GM06990 (cell line): ENCODE data around the gene C1QB.

ENCODE experiments used
- DNase-seq: peaks from one replicate; pipeline ENCODE4 v3.0.0-alpha.2; 2011; ENCODE audit not compliant: insufficient read length; ENCODE audit errors: extremely low read depth
- H3K27me3 ChIP-seq: replicated peaks from 2 replicates; pipeline ENCODE4 v1.6.0; 2011; ENCODE audit warnings: low read length; ENCODE audit not compliant: control insufficient read depth, insufficient read depth
- H3K36me3 ChIP-seq: 2 replicates; pipeline ENCODE4 v1.5.1; 2011; ENCODE audit warnings: low read length; ENCODE audit not compliant: control insufficient read depth, insufficient read depth
- H3K4me3 ChIP-seq: replicated peaks from 2 replicates; pipeline ENCODE4 v1.5.1; 2011; ENCODE audit warnings: low read depth, mild to moderate bottlenecking, control low read depth, low read length
- CTCF ChIP-seq: IDR thresholded peaks from 2 replicates; pipeline ENCODE4 v1.5.1; 2011; ENCODE audit warnings: low read length, control low read depth, mild to moderate bottlenecking, inconsistent platforms; ENCODE audit not compliant: insufficient read depth, poor library complexity, severe bottlenecking

The C1QB gene

DNA sequence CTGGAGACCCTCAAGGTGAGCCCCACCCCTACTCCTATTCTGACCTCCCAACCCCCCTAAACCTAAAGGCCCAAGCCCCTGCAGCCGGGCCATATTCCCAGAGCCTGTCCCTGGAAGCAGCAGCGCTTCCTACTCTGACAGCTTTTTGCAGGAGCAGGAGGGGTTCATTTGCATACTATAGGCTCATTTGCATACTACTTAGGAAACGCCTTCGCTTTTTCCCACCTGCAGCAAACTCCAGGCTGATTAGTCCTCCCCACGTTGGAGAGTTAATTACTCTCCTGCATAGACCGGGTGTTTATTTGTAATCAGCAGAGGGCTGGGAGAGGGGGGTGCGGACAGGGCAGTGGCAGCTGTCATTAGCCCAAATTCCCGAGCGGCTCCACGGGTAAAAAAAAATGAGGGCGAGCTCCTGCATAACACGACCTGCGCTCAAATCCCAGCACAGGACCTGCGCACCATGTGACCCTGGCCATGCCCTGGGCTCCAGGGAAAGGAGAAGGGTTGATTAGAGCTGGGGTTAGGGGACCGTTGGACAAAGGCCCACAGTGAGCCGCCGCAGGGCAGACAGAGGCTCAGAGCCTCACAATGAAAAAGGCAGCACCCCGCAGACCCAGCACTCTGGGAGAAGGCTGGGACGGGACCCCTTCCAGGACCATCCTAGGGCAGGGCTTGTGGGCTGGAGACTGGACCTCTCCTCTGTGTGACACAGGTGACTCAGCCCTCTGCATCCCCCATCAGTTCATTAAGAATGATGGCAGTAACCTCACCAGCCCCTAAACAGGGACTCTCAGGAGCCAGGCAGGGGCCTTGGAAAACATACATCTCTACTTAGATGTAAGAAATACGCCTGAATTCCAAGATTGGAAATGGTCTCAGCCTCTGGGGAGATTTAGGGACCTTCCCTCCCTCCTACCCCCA is 26.5 kb upstream of the C1QB start:
- Histone ChIP-seq H3K4me3 (no peak overlapping the region), H3K27me3 (no peaks in the 10 kb centered on the region; the same call in 1 of the 2 replicates), H3K36me3 (no peaks in the 10 kb centered on the region)
- DNase-seq = no peak
- TF ChIP-seq CTCF = no peak

DNA sequence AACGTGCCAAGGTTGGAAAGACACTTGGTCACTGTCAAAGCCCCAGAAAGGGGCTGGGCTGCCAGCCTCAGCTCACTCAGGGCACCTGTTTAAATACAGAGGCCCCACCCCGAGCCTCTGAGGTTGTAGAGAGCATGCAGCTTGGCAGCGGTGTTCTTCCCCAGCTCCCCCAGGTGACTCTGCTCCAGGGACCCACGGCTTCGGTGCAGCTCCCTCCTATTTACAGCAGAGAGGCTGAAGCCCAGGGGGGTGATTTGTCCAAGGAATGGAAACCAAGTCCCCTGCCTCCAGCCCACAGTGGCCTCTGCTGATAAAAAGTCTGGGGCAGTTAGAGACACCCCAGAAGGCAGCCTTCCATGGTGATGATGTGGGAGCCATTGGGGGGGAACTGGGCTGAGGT is 25.7 kb upstream of the C1QB start:
- Histone ChIP-seq H3K36me3 (no peaks in the 10 kb centered on the region), H3K27me3 (no peaks in the 10 kb centered on the region), H3K4me3 (no peak overlapping the region)
- no peak for DNase-seq
- TF ChIP-seq CTCF = no peak

GRCh38 chr1:22628698-22629444 is 24.2 kb upstream of the C1QB start:
- no peak overlapping the region for H3K4me3 ChIP-seq
- DNase-seq = no peak
- no peaks in the 10 kb centered on the region for H3K27me3 ChIP-seq
- TF ChIP-seq CTCF = no peak
- H3K36me3 ChIP-seq = no peaks in the 10 kb centered on the region

GRCh38 chr1:22629886-22630285 is 23.1 kb upstream of the C1QB start:
- DNase-seq = no peak
- peaks cover 1% of the 10 kb centered on the region; the same call in 1 of the 2 replicates for H3K27me3 ChIP-seq
- TF ChIP-seq CTCF = no peak
- H3K4me3 ChIP-seq = no peak overlapping the region
- H3K36me3 ChIP-seq = no peaks in the 10 kb centered on the region

DNA sequence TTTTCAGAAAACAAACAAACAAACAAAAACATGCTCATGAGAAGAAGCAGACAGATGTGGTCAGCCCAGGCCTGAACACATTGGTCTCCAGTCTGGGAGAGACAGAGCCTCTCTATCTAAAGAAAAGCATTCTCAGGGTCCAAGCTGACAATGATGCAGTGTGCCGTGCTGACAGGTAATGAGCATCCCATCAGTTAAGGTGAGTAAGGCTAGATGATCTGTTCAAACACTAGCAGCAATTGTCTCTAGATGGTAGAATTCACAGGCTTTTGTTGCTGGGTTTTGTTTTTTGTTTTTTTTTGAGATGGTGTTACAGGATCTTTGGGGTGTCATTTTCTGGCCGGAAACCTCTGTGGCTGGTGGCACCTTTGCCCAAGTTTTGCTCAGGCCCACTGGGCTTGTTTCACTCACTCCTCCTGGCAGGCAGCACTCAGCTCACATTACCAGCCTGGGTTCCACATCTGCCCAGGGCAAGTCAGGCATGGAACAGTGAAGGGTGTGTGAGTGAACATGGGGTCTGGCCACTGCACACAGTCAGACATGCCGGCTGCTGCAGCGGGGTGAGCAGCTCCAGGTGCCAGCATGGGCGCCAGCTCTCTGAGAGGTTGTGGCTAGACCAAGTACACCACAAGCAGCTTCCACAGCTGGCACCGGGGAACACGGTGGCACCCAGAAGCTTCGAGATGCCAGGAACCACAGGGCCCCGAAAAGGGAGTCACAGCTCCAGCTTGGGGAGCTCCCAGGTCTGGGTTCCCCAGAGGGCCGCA is 19.2 kb upstream of the C1QB start:
- no peak for DNase-seq
- Histone ChIP-seq H3K4me3 (no peak overlapping the region), H3K27me3 (peaks cover 1% of the 10 kb centered on the region), H3K36me3 (no peaks in the 10 kb centered on the region)
- no peak for TF ChIP-seq CTCF
